ENCODE data around the gene MARCHF11. TPM values are rescaled to one million over a fixed set of nuclear protein-coding genes. Genes with fewer than 3 reads are reported as not detected.

Gene MARCHF11
- total RNA-seq (2021; fragmentation: NEBNext Ultra II Directional; extraction: Animal tissue kit (Norgen Biotek cat#: 25700)) (0.82 and 0.86 TPM in 2 replicates), polyA plus RNA-seq (2011; rRNA removed) (0.27 and 0.30 TPM in 2 replicates), polyA minus RNA-seq (2011; rRNA and poly(A)+ RNA removed) (0.20 and 0.44 TPM in 2 replicates)
- 0.57 TPM for polyA plus RNA-seq (2011; cell fraction: cytosol; rRNA removed)
- polyA plus RNA-seq (2011; cell fraction: nucleus; rRNA removed): 2.2 TPM
- polyA plus RNA-seq (2012, experiment 1 of 2): 0.48 to 1.2 TPM (median 0.70 TPM) in 3 of 4 replicates, not detected in the other
- polyA plus RNA-seq (2012, experiment 2 of 2): 0.09 TPM
- polyA plus RNA-seq (2013, experiment 1 of 2): 1.2 TPM
- polyA plus RNA-seq (2013, experiment 2 of 2): 0.85 TPM
- not detected for polyA minus RNA-seq (2011; cell fraction: cytosol; rRNA and poly(A)+ RNA removed)
- polyA minus RNA-seq (2011; cell fraction: nucleus; rRNA and poly(A)+ RNA removed): not detected
- long read RNA-seq, experiment 1: 0 reads
- long read RNA-seq, experiment 2: 0 reads

GRCh38 chr5:16179511-16179935 lies at the start of gene MARCHF11:
Gene MARCHF11, minus strand, starts transcription at chr5:16179791. Its CDS starts 216 bp downstream, at chr5:16179575.
- peaks cover 0 to 8% (median 0%) of the 10 kb centered on the region in 4 experiments; a peak in 2 of 7 replicates for H3K4me1 ChIP-seq (replicated peaks in 1 of 4; ENCODE audit: control insufficient read depth in 3 of 4, insufficient read depth in 4 of 4, low read length in 3 of 4)
- H2BK15ac ChIP-seq (ENCODE audit: low read length): no peak within 1 kb of the TSS
- no peaks in the 10 kb centered on the region for H3K36me3 ChIP-seq (ENCODE audit: control insufficient read depth in 2 of 4, insufficient read depth in 4 of 4, low read length in 3 of 4)
- no CpG with 5 or more reads among the region's 59 CpGs for WGBS, 2 experiments (ENCODE audit: extremely low coverage in 1 of 2, insufficient coverage in 1 of 2, insufficient read length in 1 of 2, insufficient replicate concordance in 2 of 2, low coverage in 1 of 2, low lambda C conversion rate in 2 of 2, missing lambda C conversion rate in 1 of 2)
- H3K56ac ChIP-seq (replicated peaks; ENCODE audit: insufficient read length, low read depth, low read length): no peak within 1 kb of the TSS
- no peak within 1 kb of the TSS for H2AK5ac ChIP-seq (ENCODE audit: low read depth, low read length)
- CTCF ChIA-PET (ENCODE audit: partially characterized antibody): interaction anchor here (1.1 to 2.2 kb wide), 6 partner anchors 18 to 278 kb away, joined by 3 to 5 read pairs (median 4); no protein-coding TSS in a partner anchor
- no peak within 1 kb of the TSS for H3K4ac ChIP-seq (replicated peaks; ENCODE audit: insufficient read length, low read depth, low read length)
- H2BK120ac ChIP-seq (replicated peaks; ENCODE audit: low read depth, low read length): no peak within 1 kb of the TSS
- H3K23me2 ChIP-seq (ENCODE audit: low read depth, low read length): peaks cover 5% of the 10 kb centered on the region; the same call in 1 of the 2 replicates
- H3K4me3 ChIP-seq (ENCODE audit: extremely low read depth in 1 of 4, insufficient read depth in 2 of 4, low read depth in 3 of 4, low read length in 4 of 4): peak within 1 kb of the TSS; percentile 35 to 68 (median 42)
- no peak within 1 kb of the TSS for H2BK20ac ChIP-seq (ENCODE audit: low read length)
- no peak within 1 kb of the TSS for H3K23ac ChIP-seq (ENCODE audit: insufficient read length)
- H3K4me2 ChIP-seq (ENCODE audit: insufficient read depth in 1 of 2, low read depth in 2 of 2, low read length in 2 of 2): peak within 1 kb of the TSS; percentile 72 to 74
- no peak within 1 kb of the TSS for H2BK12ac ChIP-seq (ENCODE audit: low read depth, low read length)
- H3K79me1 ChIP-seq (ENCODE audit: low read depth, low read length): no peaks in the 10 kb centered on the region
- no peak within 1 kb of the TSS for H4K5ac ChIP-seq (ENCODE audit: insufficient read length, low read depth, low read length)
- peak within 1 kb of the TSS; percentile 79; the same call in 1 of the 2 replicates for H2AFZ ChIP-seq (ENCODE audit: low read length)
- H3K9ac ChIP-seq (replicated peaks in 1 of 4; ENCODE audit: extremely low read depth in 1 of 4, low read depth in 3 of 4, low read length in 3 of 4): peak within 1 kb of the TSS in 1 of 4 experiments; percentile 40; a peak in 1 of 7 replicates
- H3K18ac ChIP-seq (ENCODE audit: extremely low read depth, low read length): no peak within 1 kb of the TSS
- POLR2A ChIA-PET (ENCODE audit: partially characterized antibody): interaction anchor here (1.1 kb wide), 1 partner anchor 13 kb away, joined by 3 read pairs; no protein-coding TSS in a partner anchor
- no peak within 1 kb of the TSS for H2BK5ac ChIP-seq (ENCODE audit: low read depth, low read length)
- no peaks in the 10 kb centered on the region for H3K9me3 ChIP-seq (ENCODE audit: insufficient read depth in 2 of 2, low read depth in 1 of 2, low read length in 1 of 2)
- H3K79me2 ChIP-seq (ENCODE audit: control insufficient read depth in 1 of 2, insufficient read depth in 2 of 2, low read length in 2 of 2): no peaks in the 10 kb centered on the region
- H4K91ac ChIP-seq (replicated peaks; ENCODE audit: insufficient read length, low read length): no peak within 1 kb of the TSS
- H3K14ac ChIP-seq (ENCODE audit: insufficient read length): no peak within 1 kb of the TSS
- peak in 1 of 2 experiments; percentile 57 for DNase-seq (ENCODE audit: low read depth in 1 of 2, low spot score in 2 of 2)
- FAIRE-seq: no peak
- H4K8ac ChIP-seq (ENCODE audit: extremely low read depth, insufficient read depth, low read length): peak within 1 kb of the TSS; percentile 28
- peaks cover 7 to 25% (median 24%) of the 10 kb centered on the region in 4 experiments for H3K27me3 ChIP-seq (replicated peaks in 1 of 4; ENCODE audit: control insufficient read depth in 3 of 4, extremely low read depth in 1 of 4, insufficient read depth in 3 of 4, low read length in 3 of 4)
- H3K27ac ChIP-seq (ENCODE audit: low read depth, low read length): no peak within 1 kb of the TSS
- peaks cover 0 to 3% of the 10 kb centered on the region in 2 experiments for H4K20me1 ChIP-seq (replicated peaks in 1 of 2; ENCODE audit: control insufficient read depth in 1 of 2, insufficient read depth in 2 of 2, low read length in 2 of 2)
- no peak for TF ChIP-seq RAD21 (IDR thresholded peaks at IDR 0.05 in 1 of 2, conservative IDR thresholded peaks at IDR 0.05 in 1 of 2; ENCODE audit: low read depth in 2 of 2, low read length in 2 of 2)
- TF ChIP-seq CEBPB (IDR thresholded peaks at IDR 0.05; ENCODE audit: low read depth, low read length): no peak
- no peak for TF ChIP-seq HDAC6 (IDR thresholded peaks at IDR 0.05; ENCODE audit: low read depth, low read length)
- TF ChIP-seq CBX8 (IDR thresholded peaks at IDR 0.05; ENCODE audit: borderline replicate concordance, low read depth, low read length): no peak

Data from H1 (cell line).